ENCODE results near the gene HAUS6. TPM values are rescaled to one million over a fixed set of nuclear protein-coding genes. Genes with fewer than 3 reads are reported as not detected.
"Not testable (repeated sequence)": the region's sequence is repeated elsewhere in the genome, so short reads cannot be mapped to it uniquely, and the experiment has no call there.

The HAUS6 gene, protein sequence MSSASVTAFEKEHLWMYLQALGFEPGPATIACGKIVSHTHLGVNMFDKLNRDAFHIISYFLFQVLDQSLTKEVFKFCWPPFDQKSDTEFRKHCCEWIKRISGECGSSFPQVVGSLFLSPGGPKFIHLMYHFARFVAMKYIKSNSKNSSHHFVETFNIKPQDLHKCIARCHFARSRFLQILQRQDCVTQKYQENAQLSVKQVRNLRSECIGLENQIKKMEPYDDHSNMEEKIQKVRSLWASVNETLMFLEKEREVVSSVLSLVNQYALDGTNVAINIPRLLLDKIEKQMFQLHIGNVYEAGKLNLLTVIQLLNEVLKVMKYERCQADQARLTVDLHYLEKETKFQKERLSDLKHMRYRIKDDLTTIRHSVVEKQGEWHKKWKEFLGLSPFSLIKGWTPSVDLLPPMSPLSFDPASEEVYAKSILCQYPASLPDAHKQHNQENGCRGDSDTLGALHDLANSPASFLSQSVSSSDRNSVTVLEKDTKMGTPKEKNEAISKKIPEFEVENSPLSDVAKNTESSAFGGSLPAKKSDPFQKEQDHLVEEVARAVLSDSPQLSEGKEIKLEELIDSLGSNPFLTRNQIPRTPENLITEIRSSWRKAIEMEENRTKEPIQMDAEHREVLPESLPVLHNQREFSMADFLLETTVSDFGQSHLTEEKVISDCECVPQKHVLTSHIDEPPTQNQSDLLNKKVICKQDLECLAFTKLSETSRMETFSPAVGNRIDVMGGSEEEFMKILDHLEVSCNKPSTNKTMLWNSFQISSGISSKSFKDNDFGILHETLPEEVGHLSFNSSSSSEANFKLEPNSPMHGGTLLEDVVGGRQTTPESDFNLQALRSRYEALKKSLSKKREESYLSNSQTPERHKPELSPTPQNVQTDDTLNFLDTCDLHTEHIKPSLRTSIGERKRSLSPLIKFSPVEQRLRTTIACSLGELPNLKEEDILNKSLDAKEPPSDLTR
- 13.5 and 14.6 TPM in 2 replicates for total RNA-seq
- total RNA-seq (2013) = 15.1 TPM
- polyA plus RNA-seq = 4.1 and 5.3 TPM in 2 replicates
- 3.8 and 5.9 TPM in 2 replicates for polyA minus RNA-seq

DNA sequence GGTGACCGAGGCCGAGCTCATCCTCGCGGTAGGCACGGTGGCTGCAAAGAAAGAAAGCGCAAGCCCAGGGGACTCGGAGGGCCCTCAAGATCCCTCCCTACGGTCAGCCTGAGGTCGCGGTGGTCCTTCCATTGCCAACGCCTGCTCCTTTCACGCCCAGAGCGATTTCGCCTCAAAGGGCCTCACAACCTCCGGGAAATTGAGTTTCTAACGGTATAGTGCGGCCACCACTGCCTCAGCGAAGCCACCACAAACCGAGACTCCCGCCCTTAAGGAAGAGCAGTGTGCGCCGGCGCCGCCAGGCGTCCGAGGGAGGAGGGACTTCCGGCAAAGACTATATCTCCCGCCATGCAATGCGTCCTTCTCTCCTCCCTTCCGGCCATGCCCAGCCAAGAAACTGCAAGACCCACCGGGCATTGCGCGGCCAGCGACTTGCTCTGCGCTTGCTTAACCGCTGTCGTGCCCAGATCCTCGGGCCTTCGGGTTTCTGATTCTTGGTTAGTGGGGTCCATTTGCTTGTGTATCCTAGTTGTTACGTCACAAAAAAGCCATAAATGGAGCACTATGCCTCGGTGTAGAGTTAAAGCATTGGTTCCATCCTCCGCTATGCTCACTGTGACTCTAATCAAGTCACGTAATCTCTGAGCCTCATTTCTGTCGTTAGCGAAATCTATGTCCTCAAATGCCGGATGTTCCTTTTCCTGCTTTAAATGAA is at the start of gene HAUS6:
TSS of gene HAUS6 (minus strand) at position 274 of the 715 bp plus-strand sequence. CDS start at position 21, 253 bp downstream.
- DNase-seq = peak; percentile 96
- intact Hi-C loops (cut with micrococcal nuclease) = loop anchor here (1.0 kb wide), 5 partner anchors 25 to 355 kb away; partner anchors contain the start of genes PLIN2, RPS6 and RRAGA
- H3K9me3 Mint-ChIP-seq (ENCODE audit: insufficient read depth) = no peaks in the 10 kb centered on the region
- no peaks in the 10 kb centered on the region for H3K27me3 ChIP-seq (replicated peaks in 1 of 4; ENCODE audit: control extremely low read depth in 1 of 4, control insufficient read depth in 3 of 4, insufficient read depth in 4 of 4, low read length in 3 of 4)
- TF ChIP-seq, protein P1, sequence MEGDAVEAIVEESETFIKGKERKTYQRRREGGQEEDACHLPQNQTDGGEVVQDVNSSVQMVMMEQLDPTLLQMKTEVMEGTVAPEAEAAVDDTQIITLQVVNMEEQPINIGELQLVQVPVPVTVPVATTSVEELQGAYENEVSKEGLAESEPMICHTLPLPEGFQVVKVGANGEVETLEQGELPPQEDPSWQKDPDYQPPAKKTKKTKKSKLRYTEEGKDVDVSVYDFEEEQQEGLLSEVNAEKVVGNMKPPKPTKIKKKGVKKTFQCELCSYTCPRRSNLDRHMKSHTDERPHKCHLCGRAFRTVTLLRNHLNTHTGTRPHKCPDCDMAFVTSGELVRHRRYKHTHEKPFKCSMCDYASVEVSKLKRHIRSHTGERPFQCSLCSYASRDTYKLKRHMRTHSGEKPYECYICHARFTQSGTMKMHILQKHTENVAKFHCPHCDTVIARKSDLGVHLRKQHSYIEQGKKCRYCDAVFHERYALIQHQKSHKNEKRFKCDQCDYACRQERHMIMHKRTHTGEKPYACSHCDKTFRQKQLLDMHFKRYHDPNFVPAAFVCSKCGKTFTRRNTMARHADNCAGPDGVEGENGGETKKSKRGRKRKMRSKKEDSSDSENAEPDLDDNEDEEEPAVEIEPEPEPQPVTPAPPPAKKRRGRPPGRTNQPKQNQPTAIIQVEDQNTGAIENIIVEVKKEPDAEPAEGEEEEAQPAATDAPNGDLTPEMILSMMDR (IDR thresholded peaks at IDR 0.05) = peak; percentile 38
- TF ChIP-seq EZH2 (IDR thresholded peaks at IDR 0.05; ENCODE audit: borderline replicate concordance, insufficient read depth, low read depth, low read length, poor library complexity, severe bottlenecking) = no peak
- H3K9me3 ChIP-seq (ENCODE audit: control extremely low read depth in 1 of 3, control insufficient read depth in 2 of 3, insufficient read depth in 1 of 3, low read length in 2 of 3) = no peaks in the 10 kb centered on the region
- peak within 1 kb of the TSS; percentile 94 for H3K27ac Mint-ChIP-seq
- peaks cover 3 to 16% of the 10 kb centered on the region in 2 donors for H3K4me1 ChIP-seq (ENCODE audit: control insufficient read depth in 2 of 2, insufficient read depth in 2 of 2, low read length in 2 of 2)
- CTCF ChIA-PET = no interaction called here
- H3K4me2 ChIP-seq (replicated peaks; ENCODE audit: low read depth, low read length, poor library complexity, severe bottlenecking) = peak within 1 kb of the TSS; percentile 87
- H2AFZ ChIP-seq (ENCODE audit: insufficient read depth, low read depth, low read length, poor library complexity, severe bottlenecking) = peak within 1 kb of the TSS; percentile 97
- H3K27me3 Mint-ChIP-seq = no peaks in the 10 kb centered on the region
- peaks cover 22% of the 10 kb centered on the region for H3K4me1 Mint-ChIP-seq
- peak within 1 kb of the TSS; percentile 53 to 88 for H3K27ac ChIP-seq (ENCODE audit: low read length in 2 of 2)
- peaks cover 46% of the 10 kb centered on the region for H3K79me2 ChIP-seq (ENCODE audit: control insufficient read depth, insufficient read depth, low read length)
- POLR2A ChIA-PET = interaction anchor here (0.7 to 0.9 kb wide), 2 partner anchors 52 to 67 kb away, joined by 3 to 11 read pairs; no protein-coding TSS in a partner anchor
- ATAC-seq (ENCODE audit: low read depth) = peak; percentile 95
- H3K4me3 Mint-ChIP-seq = peak within 1 kb of the TSS; percentile 98
- H3K4me3 ChIP-seq (ENCODE audit: control extremely low read depth in 1 of 5, extremely low read depth in 1 of 5, insufficient read depth in 1 of 5, low read depth in 2 of 5, low read length in 4 of 5) = peak within 1 kb of the TSS; percentile 63 to 92 (median 82)
- WGBS (ENCODE audit: insufficient coverage) = under 1% methylated on average over 37 of the region's 46 CpGs
- H4K20me1 ChIP-seq (ENCODE audit: control insufficient read depth, insufficient read depth, low read length, poor library complexity, severe bottlenecking) = peaks cover 7% of the 10 kb centered on the region
- H3K36me3 ChIP-seq (replicated peaks in 1 of 2; ENCODE audit: control extremely low read depth in 1 of 2, control insufficient read depth in 1 of 2, extremely low read depth in 1 of 2, insufficient read depth in 2 of 2, low read length in 1 of 2) = no peaks in the 10 kb centered on the region
- H3K9ac ChIP-seq (ENCODE audit: low read length) = peak within 1 kb of the TSS; percentile 81

DNA sequence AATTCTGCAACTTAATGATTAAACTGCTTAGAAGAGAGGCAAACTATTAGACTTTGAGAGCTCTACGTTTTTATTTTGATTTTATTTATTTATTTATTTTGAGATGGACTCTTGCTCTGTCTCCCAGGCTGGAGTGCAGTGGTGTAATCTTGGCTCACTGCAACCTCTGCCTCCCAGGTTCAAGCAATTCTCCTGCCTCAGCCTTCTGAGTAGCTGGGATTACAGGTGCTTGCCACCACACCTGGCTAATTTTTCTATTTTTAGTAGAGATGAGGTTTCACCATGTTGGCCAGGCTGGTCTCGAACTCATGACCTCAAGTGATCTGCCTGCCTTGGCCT is 49.4 kb upstream of the HAUS6 start:
- H3K9ac ChIP-seq (ENCODE audit: low read length); H3K79me2 ChIP-seq (ENCODE audit: control insufficient read depth, insufficient read depth, low read length); CTCF ChIA-PET; H3K4me2 ChIP-seq (replicated peaks; ENCODE audit: low read depth, low read length, poor library complexity, severe bottlenecking); DNase-seq; H3K4me3 ChIP-seq (ENCODE audit: control extremely low read depth in 1 of 5, extremely low read depth in 1 of 5, insufficient read depth in 1 of 5, low read depth in 2 of 5, low read length in 4 of 5); H3K4me1 Mint-ChIP-seq; H3K27ac Mint-ChIP-seq; H3K36me3 ChIP-seq (replicated peaks in 1 of 2; ENCODE audit: control extremely low read depth in 1 of 2, control insufficient read depth in 1 of 2, extremely low read depth in 1 of 2, insufficient read depth in 2 of 2, low read length in 1 of 2); H3K9me3 ChIP-seq (ENCODE audit: control extremely low read depth in 1 of 3, control insufficient read depth in 2 of 3, insufficient read depth in 1 of 3, low read length in 2 of 3); ATAC-seq (ENCODE audit: low read depth); H3K27me3 ChIP-seq (replicated peaks in 1 of 4; ENCODE audit: control extremely low read depth in 1 of 4, control insufficient read depth in 3 of 4, insufficient read depth in 4 of 4, low read length in 3 of 4); intact Hi-C loops (cut with micrococcal nuclease); H3K4me1 ChIP-seq (ENCODE audit: control insufficient read depth in 2 of 2, insufficient read depth in 2 of 2, low read length in 2 of 2); H4K20me1 ChIP-seq (ENCODE audit: control insufficient read depth, insufficient read depth, low read length, poor library complexity, severe bottlenecking); H3K4me3 Mint-ChIP-seq; H2AFZ ChIP-seq (ENCODE audit: insufficient read depth, low read depth, low read length, poor library complexity, severe bottlenecking); H3K27ac ChIP-seq (ENCODE audit: low read length in 2 of 2); POLR2A ChIA-PET; H3K9me3 Mint-ChIP-seq (ENCODE audit: insufficient read depth): not testable (repeated sequence)
- no CpG with 5 or more reads among the region's 2 CpGs for WGBS (ENCODE audit: insufficient coverage)
- peaks cover 11% of the 10 kb centered on the region for H3K27me3 Mint-ChIP-seq

Data from B cell (primary cell).